MCF 10A (cell line): ENCODE measurements around the gene DNM1L. TPM values are rescaled to one million over a fixed set of nuclear protein-coding genes. Genes with fewer than 3 reads are reported as not detected.

Experiments
- BruUV-seq: library from RNA; stranded (reverse); fragments of 400-500 nt; replicated peaks from 2 replicates; lab custom pipeline; 2021; lab: Mats Ljungman, UMichigan
- CTCF ChIA-PET: fragments of 300-600 bp; sonication (Branson Sonifier 250); formaldehyde crosslinking; extraction: SDS; loops from one replicate; lab custom pipeline; 2021; ENCODE audit warnings: antibody characterized with exemption, inconsistent platforms; lab: Yijun Ruan, JAX
- POLR2A ChIA-PET: fragments of 300-600, 350-650 bp; sonication (Branson Sonifier 250); formaldehyde crosslinking; extraction: SDS; loops from one replicate; lab custom pipeline; 2020; ENCODE audit warnings: antibody characterized with exemption, inconsistent platforms; lab: Yijun Ruan, JAX
- DNase-seq: peaks from one replicate; pipeline ENCODE4 v3.0.0-alpha.2; 2018; ENCODE audit not compliant: unreplicated experiment
- H3K27ac Mint-ChIP-seq: one replicate; pipeline ENCODE4 v1.8.0; 2022; ENCODE audit warnings: mild to moderate bottlenecking, low read depth, mixed read lengths; ENCODE audit not compliant: unreplicated experiment
- H3K27me3 Mint-ChIP-seq: one replicate; pipeline ENCODE4 v1.8.0; 2022; ENCODE audit warnings: mixed read lengths; ENCODE audit not compliant: insufficient read depth, unreplicated experiment
- H3K36me3 Mint-ChIP-seq: one replicate; pipeline ENCODE4 v1.8.0; 2022; ENCODE audit warnings: mild to moderate bottlenecking, moderate library complexity, mixed read lengths; ENCODE audit not compliant: insufficient read depth, unreplicated experiment
- H3K4me1 Mint-ChIP-seq: one replicate; pipeline ENCODE4 v1.8.0; 2022; ENCODE audit warnings: mixed read lengths; ENCODE audit not compliant: insufficient read depth, unreplicated experiment
- H3K4me3 Mint-ChIP-seq: one replicate; pipeline ENCODE4 v1.8.0; 2022; ENCODE audit warnings: mild to moderate bottlenecking, moderate library complexity, mixed read lengths; ENCODE audit not compliant: unreplicated experiment
- H3K9me3 Mint-ChIP-seq: one replicate; pipeline ENCODE4 v1.8.0; 2022; ENCODE audit warnings: mixed read lengths; ENCODE audit not compliant: unreplicated experiment
- intact Hi-C: fragments of 100-400 bp; cut with micrococcal nuclease; formaldehyde crosslinking; loops from 2 replicates; pipeline ENCODE4 v1.14.1; 2022
- total RNA-seq: library from RNA; stranded (reverse); gene quantifications from 2 replicates; pipeline ENCODE4 v1.2.3, GENCODE V29; 2022
- TF ChIP-seq, protein P1 (sequence below): fragments of 200-600 bp; IDR thresholded peaks from one replicate; pipeline ENCODE4 v1.8.0; 2022; ENCODE audit warnings: antibody characterized with exemption, mild to moderate bottlenecking; ENCODE audit not compliant: unreplicated experiment

Gene DNM1L
- total RNA-seq, 1 experiment from 2014 or later, result 86.9 TPM

GRCh38 chr12:32681272-32681671 lies 2.2 kb downstream of the DNM1L start:
- Mint-ChIP-seq H3K9me3 (no peaks in the 10 kb centered on the region), H3K36me3 (peaks cover 20% of the 10 kb centered on the region), H3K27ac (peak overlapping the region; percentile 91), H3K4me1 (peaks cover 9% of the 10 kb centered on the region), H3K4me3 (peak overlapping the region; percentile 92), H3K27me3 (no peaks in the 10 kb centered on the region)
- CTCF ChIA-PET, result interaction anchor here (2.0 kb wide), 1 partner anchor 10 kb away, joined by 8 read pairs; no protein-coding TSS in a partner anchor
- POLR2A ChIA-PET, result interaction anchor here (1.4 to 4.2 kb wide), 4 partner anchors 8 to 281 kb away, joined by 3 to 28 read pairs (median 12); partner anchors contain the start of gene FGD4
- no peak for DNase-seq
- intact Hi-C loops, result loop anchor here (10.0 kb wide), 1 partner anchor 214 kb away; the partner anchor contains the start of gene PKP2
- TF ChIP-seq, protein P1, sequence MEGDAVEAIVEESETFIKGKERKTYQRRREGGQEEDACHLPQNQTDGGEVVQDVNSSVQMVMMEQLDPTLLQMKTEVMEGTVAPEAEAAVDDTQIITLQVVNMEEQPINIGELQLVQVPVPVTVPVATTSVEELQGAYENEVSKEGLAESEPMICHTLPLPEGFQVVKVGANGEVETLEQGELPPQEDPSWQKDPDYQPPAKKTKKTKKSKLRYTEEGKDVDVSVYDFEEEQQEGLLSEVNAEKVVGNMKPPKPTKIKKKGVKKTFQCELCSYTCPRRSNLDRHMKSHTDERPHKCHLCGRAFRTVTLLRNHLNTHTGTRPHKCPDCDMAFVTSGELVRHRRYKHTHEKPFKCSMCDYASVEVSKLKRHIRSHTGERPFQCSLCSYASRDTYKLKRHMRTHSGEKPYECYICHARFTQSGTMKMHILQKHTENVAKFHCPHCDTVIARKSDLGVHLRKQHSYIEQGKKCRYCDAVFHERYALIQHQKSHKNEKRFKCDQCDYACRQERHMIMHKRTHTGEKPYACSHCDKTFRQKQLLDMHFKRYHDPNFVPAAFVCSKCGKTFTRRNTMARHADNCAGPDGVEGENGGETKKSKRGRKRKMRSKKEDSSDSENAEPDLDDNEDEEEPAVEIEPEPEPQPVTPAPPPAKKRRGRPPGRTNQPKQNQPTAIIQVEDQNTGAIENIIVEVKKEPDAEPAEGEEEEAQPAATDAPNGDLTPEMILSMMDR, result no peak
- BruUV-seq, result no TSS peak

- intact Hi-C loops, result loop anchor here (10.0 kb wide), 1 partner anchor 208 kb away; the partner anchor contains the start of gene PKP2
- peaks cover 31% of the 10 kb centered on the region for H3K36me3 Mint-ChIP-seq
- H3K27me3 Mint-ChIP-seq, result no peaks in the 10 kb centered on the region
- no peak overlapping the region for H3K27ac Mint-ChIP-seq
- no peak for DNase-seq
- TF ChIP-seq, protein P1, result no peak
- peaks cover 9% of the 10 kb centered on the region for H3K4me1 Mint-ChIP-seq
- no peak overlapping the region for H3K4me3 Mint-ChIP-seq
- H3K9me3 Mint-ChIP-seq, result no peaks in the 10 kb centered on the region
- BruUV-seq, result no TSS peak
- ChIA-PET POLR2A (interaction anchor here (0.9 kb wide), 2 partner anchors 18 to 1027 kb away, joined by 3 read pairs; no protein-coding TSS in a partner anchor), CTCF (interaction anchor here (0.8 to 1.1 kb wide), 2 partner anchors 10 to 17 kb away, joined by 3 read pairs; no protein-coding TSS in a partner anchor)
These were observed 7.2 kb downstream of the DNM1L start for GRCh38 chr12:32686340-32686739.

- intact Hi-C loops, result loop anchor here (10.0 kb wide), 1 partner anchor 206 kb away; the partner anchor contains the start of gene PKP2
- CTCF ChIA-PET, result interaction anchor here (0.6 to 0.9 kb wide), 4 partner anchors 66 to 654 kb away, joined by 3 read pairs; no protein-coding TSS in a partner anchor
- Mint-ChIP-seq H3K4me3 (no peak overlapping the region), H3K4me1 (no peaks in the 10 kb centered on the region), H3K27ac (no peak overlapping the region), H3K27me3 (no peaks in the 10 kb centered on the region), H3K9me3 (no peaks in the 10 kb centered on the region), H3K36me3 (peaks cover 41% of the 10 kb centered on the region)
- TF ChIP-seq, protein P1, result no peak
- no peak for DNase-seq
- POLR2A ChIA-PET, result interaction anchor here (0.7 to 3.0 kb wide), 3 partner anchors 9 to 36 kb away, joined by 3 to 28 read pairs (median 3); partner anchors contain the start of gene DNM1L
- no TSS peak for BruUV-seq
These were observed 9.7 kb downstream of the DNM1L start for GRCh38 chr12:32688786-32689185.

GRCh38 chr12:32690927-32691326 lies 11.8 kb downstream of the DNM1L start:
- Mint-ChIP-seq H3K36me3 (peaks cover 38% of the 10 kb centered on the region), H3K4me3 (no peak overlapping the region), H3K27ac (no peak overlapping the region), H3K4me1 (no peaks in the 10 kb centered on the region), H3K9me3 (peaks cover 12% of the 10 kb centered on the region), H3K27me3 (no peaks in the 10 kb centered on the region)
- TF ChIP-seq, protein P1, result no peak
- no TSS peak for BruUV-seq
- CTCF ChIA-PET, result no interaction called here
- intact Hi-C loops, result no loop called here
- DNase-seq, result no peak
- POLR2A ChIA-PET, result interaction anchor here (1.8 to 3.0 kb wide), 2 partner anchors 8 to 11 kb away, joined by 5 to 28 read pairs; partner anchors contain the start of gene DNM1L
